Testis (tissue), 2 donors: Measurements from ENCODE around the gene WDFY4.

Source experiments
- POLR2A ChIP-seq: fragments of 450-650 bp; IDR thresholded peaks from one replicate; pipeline ENCODE4 v1.6.1; 2017; ENCODE audit warnings: antibody characterized with exemption, mild to moderate bottlenecking, moderate library complexity
- TF ChIP-seq, protein P1 (sequence below), 3 experiments: fragments of 450-650 bp in 2 of 3; fragments of 200-600 bp in 1 of 3; sonication (generic) in 1 of 3; IDR thresholded peaks; one replicate each; pipeline ENCODE4 v1.5.1; 2016 to 2019; ENCODE audit warnings: antibody characterized with exemption in 3 of 3, mild to moderate bottlenecking in 2 of 3, moderate library complexity in 1 of 3

DNA sequence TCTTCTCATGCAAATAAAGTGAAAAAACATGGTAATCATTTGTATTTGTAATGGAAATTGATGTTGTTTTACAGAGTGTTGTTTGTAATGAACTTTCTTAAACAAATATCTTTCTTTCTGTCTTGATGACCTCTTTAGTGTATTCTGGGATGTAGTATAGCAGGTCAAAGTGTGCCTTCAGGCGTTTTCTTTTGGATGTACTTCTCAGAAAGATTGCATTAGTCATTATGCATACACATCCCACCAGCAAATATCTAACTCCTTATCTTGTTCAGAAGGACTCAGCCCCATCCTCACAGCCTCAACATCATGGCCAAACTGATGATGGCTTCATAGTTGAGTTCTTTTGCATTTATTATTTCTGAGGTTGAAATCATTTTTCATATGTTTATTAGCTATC lies 130.3 kb downstream of the WDFY4 start:
- TF ChIP-seq, protein P1, sequence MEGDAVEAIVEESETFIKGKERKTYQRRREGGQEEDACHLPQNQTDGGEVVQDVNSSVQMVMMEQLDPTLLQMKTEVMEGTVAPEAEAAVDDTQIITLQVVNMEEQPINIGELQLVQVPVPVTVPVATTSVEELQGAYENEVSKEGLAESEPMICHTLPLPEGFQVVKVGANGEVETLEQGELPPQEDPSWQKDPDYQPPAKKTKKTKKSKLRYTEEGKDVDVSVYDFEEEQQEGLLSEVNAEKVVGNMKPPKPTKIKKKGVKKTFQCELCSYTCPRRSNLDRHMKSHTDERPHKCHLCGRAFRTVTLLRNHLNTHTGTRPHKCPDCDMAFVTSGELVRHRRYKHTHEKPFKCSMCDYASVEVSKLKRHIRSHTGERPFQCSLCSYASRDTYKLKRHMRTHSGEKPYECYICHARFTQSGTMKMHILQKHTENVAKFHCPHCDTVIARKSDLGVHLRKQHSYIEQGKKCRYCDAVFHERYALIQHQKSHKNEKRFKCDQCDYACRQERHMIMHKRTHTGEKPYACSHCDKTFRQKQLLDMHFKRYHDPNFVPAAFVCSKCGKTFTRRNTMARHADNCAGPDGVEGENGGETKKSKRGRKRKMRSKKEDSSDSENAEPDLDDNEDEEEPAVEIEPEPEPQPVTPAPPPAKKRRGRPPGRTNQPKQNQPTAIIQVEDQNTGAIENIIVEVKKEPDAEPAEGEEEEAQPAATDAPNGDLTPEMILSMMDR (IDR thresholded peaks at IDR 0.05), result no peak
- TF ChIP-seq POLR2A, result no peak
